ENCODE measurements around the gene LIFR.

- TF ChIP-seq CTCF (optimal IDR thresholded peaks at IDR 0.05 in 1 of 3, IDR thresholded peaks at IDR 0.05 in 1 of 3, conservative IDR thresholded peaks at IDR 0.05 in 1 of 3; ENCODE audit: extremely low read depth in 1 of 3, insufficient read depth in 2 of 3, low read length in 3 of 3) (no peak), EZH2 (IDR thresholded peaks at IDR 0.05; ENCODE audit: low read length) (no peak)
Observed at GRCh38 chr5:38574009-38574408, 17.6 kb upstream of the LIFR start.
